Naive thymus-derived CD4-positive, alpha-beta T cell (primary cell): ENCODE results near the gene CUL3. TPM values are rescaled to one million over a fixed set of nuclear protein-coding genes. Genes with fewer than 3 reads are reported as not detected.

Experiments
- ATAC-seq: fragments of 150-1000 bp; cut with Tn5 transposase; 2 replicates; pipeline ENCODE4 v1.10.0; 2021; ENCODE audit warnings: mild to moderate bottlenecking, moderate library complexity
- CTCF ChIA-PET: fragments of 350-600 bp; sonication (Branson Sonifier 250); formaldehyde crosslinking; loops from one replicate; lab custom pipeline; 2021; ENCODE audit warnings: antibody characterized with exemption; lab: Charles Lee
- POLR2A ChIA-PET: fragments of 350-600 bp; sonication (Branson Sonifier 250); formaldehyde crosslinking; loops from one replicate; lab custom pipeline; 2021; ENCODE audit warnings: antibody characterized with exemption, inconsistent platforms; lab: Charles Lee
- DNase-seq, 9 donors: peaks; one replicate each; pipeline versions ENCODE4 v3.0.0 to v3.0.0-alpha.2; 2020 to 2022; ENCODE audit warnings: mixed read lengths in 1 of 9
- H3K27ac ChIP-seq: one replicate; pipeline ENCODE4 v1.7.0; 2013; ENCODE audit warnings: mild to moderate bottlenecking, low read depth, low read length, moderate library complexity
- H3K27me3 ChIP-seq, 2 donors: one replicate each; pipeline ENCODE4 v1.7.0; 2013; ENCODE audit warnings: low read length in 2 of 2, mild to moderate bottlenecking in 2 of 2, moderate library complexity in 2 of 2; ENCODE audit not compliant: control insufficient read depth in 2 of 2, insufficient read depth in 2 of 2
- H3K36me3 ChIP-seq, 3 experiments: 1 replicate in 2 of 3; 2 replicates in 1 of 3; pipeline ENCODE4 v1.7.0; 2013; ENCODE audit warnings: low read length in 3 of 3, mild to moderate bottlenecking in 3 of 3, moderate library complexity in 1 of 3; ENCODE audit not compliant: insufficient read depth in 3 of 3, control insufficient read depth in 2 of 3
- H3K4me1 ChIP-seq, 2 donors: one replicate each; pipeline ENCODE4 v1.7.0; 2013; ENCODE audit warnings: low read length in 2 of 2, mild to moderate bottlenecking in 2 of 2, moderate library complexity in 1 of 2; ENCODE audit not compliant: control insufficient read depth in 2 of 2, insufficient read depth in 2 of 2
- H3K4me3 ChIP-seq: 2 replicates; pipeline ENCODE4 v1.7.0; 2013; ENCODE audit warnings: mild to moderate bottlenecking, low read length
- H3K9me3 ChIP-seq, 3 experiments: 1 replicate in 2 of 3; 2 replicates in 1 of 3; pipeline ENCODE4 v1.7.0; 2013; ENCODE audit warnings: low read length in 3 of 3; ENCODE audit not compliant: control insufficient read depth in 2 of 3
- H3K27ac Mint-ChIP-seq, 9 donors: one replicate each; pipeline ENCODE4 v1.8.0; 2020 to 2022; ENCODE audit warnings: mixed read lengths in 9 of 9, mild to moderate bottlenecking in 8 of 9, moderate library complexity in 5 of 9, inconsistent platforms in 2 of 9
- H3K27me3 Mint-ChIP-seq, 5 donors: one replicate each; pipeline ENCODE4 v1.8.0; 2021 to 2022; ENCODE audit warnings: mixed read lengths in 5 of 5, mild to moderate bottlenecking in 1 of 5
- H3K36me3 Mint-ChIP-seq, 5 donors: one replicate each; pipeline ENCODE4 v1.8.0; 2020 to 2022; ENCODE audit warnings: mixed read lengths in 5 of 5, mild to moderate bottlenecking in 3 of 5, inconsistent platforms in 1 of 5
- H3K4me1 Mint-ChIP-seq, 7 donors: one replicate each; pipeline ENCODE4 v1.8.0; 2020 to 2022; ENCODE audit warnings: mixed read lengths in 7 of 7, mild to moderate bottlenecking in 3 of 7, inconsistent platforms in 1 of 7
- H3K4me3 Mint-ChIP-seq, 10 donors: one replicate each; pipeline ENCODE4 v1.8.0; 2020 to 2022; ENCODE audit warnings: mild to moderate bottlenecking in 10 of 10, mixed read lengths in 10 of 10, moderate library complexity in 6 of 10, inconsistent platforms in 2 of 10
- H3K9me3 Mint-ChIP-seq, 11 donors: one replicate each; pipeline ENCODE4 v1.8.0; 2020 to 2022; ENCODE audit warnings: mixed read lengths in 11 of 11, mild to moderate bottlenecking in 4 of 11, inconsistent platforms in 1 of 11, moderate library complexity in 1 of 11
- intact Hi-C, 2 donors: fragments of 100-400 bp; cut with micrococcal nuclease; formaldehyde crosslinking; loops; one replicate each; pipeline ENCODE4 v1.15.1; 2023
- polyA plus RNA-seq, 2 donors: library from polyadenylated mRNA; unstranded; fragments of 300-500 nt; fragmentation: Illumina TruSeq; gene quantifications; one replicate each; pipeline ENCODE4 v1.2.3, GENCODE V29; 2021
- total RNA-seq, 6 experiments: library from RNA in 5 of 6; stranded (reverse) in 5 of 6; gene quantifications; 1 replicate in 5 of 6; 2 replicates in 1 of 6; pipeline ENCODE4 v1.2.3 and lab custom pipeline; 2021 to 2026

Gene CUL3
- total and polyA plus RNA-seq, 7 experiments from 2014 or later = 21.4 to 97.0 (median 84.3) TPM

DNA sequence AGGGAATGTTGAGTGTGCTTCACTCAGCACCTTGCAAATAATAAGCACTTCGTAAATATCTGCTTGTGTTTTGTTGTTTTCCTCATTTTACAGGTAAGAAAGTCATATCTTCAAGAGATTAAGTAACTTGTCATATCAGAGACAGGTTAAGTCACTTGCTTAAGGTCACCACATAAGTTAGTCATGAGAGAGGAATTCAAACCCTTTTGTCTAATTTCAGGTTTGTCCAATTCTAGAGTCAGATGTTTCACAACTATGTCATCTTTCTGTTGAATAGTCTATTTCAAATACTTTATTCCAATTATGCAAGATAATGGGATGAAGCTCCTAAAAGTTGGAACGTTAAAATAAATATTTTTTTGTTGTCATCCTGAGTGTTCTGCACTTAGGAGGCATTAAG lies 13.5 kb upstream of the CUL3 start:
- Histone ChIP-seq H3K27ac (no peak overlapping the region), H3K9me3 (no peaks in the 10 kb centered on the region), H3K4me3 (no peak overlapping the region), H3K27me3 (no peaks in the 10 kb centered on the region), H3K36me3 (no peaks in the 10 kb centered on the region), H3K4me1 (no peaks in the 10 kb centered on the region)
- DNase-seq (no peak), ATAC-seq (no peak)
- peaks cover 0 to 11% (median 7%) of the 10 kb centered on the region in 5 donors for H3K27me3 Mint-ChIP-seq
- no peaks in the 10 kb centered on the region for H3K36me3 Mint-ChIP-seq
- peaks cover 0 to 15% (median 10%) of the 10 kb centered on the region in 7 donors for H3K4me1 Mint-ChIP-seq
- H3K9me3 Mint-ChIP-seq = no peaks in the 10 kb centered on the region
- no peak overlapping the region for H3K4me3 Mint-ChIP-seq
- CTCF ChIA-PET = no interaction called here
- POLR2A ChIA-PET = no interaction called here
- intact Hi-C loops = no loop called here
- no peak overlapping the region for H3K27ac Mint-ChIP-seq

DNA sequence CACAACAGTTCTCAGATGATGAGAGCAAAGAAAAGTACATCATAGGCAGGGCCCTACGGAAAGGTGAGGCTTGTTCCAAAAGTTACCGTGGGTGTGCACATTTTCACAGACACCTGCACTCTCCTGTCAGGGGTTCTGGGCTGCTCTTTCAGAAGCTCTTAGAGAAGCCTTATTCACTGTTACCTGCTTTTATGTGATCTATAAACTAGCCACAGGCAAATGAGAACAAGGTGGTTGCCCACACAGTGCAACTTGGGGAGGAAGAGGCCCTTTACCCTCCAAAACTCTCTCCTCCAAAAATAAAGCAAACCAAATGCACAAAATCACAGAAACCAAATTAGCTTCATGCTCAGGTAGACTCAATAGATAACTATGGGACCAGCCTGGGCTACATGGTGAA lies 11.1 kb upstream of the CUL3 start:
- Mint-ChIP-seq H3K36me3 (peaks cover 0 to 3% (median 0%) of the 10 kb centered on the region in 5 donors), H3K4me3 (no peak overlapping the region), H3K27me3 (peaks cover 0 to 7% (median 0%) of the 10 kb centered on the region in 5 donors), H3K4me1 (peaks cover 0 to 3% (median 0%) of the 10 kb centered on the region in 7 donors), H3K9me3 (no peaks in the 10 kb centered on the region), H3K27ac (no peak overlapping the region)
- no peaks in the 10 kb centered on the region for H3K36me3 ChIP-seq
- no peak overlapping the region for H3K4me3 ChIP-seq
- H3K9me3 ChIP-seq = no peaks in the 10 kb centered on the region
- no peaks in the 10 kb centered on the region for H3K27me3 ChIP-seq
- intact Hi-C loops = no loop called here
- H3K27ac ChIP-seq = no peak overlapping the region
- ChIA-PET POLR2A (no interaction called here), CTCF (no interaction called here)
- no peaks in the 10 kb centered on the region for H3K4me1 ChIP-seq
- DNase-seq (no peak), ATAC-seq (no peak)

DNA sequence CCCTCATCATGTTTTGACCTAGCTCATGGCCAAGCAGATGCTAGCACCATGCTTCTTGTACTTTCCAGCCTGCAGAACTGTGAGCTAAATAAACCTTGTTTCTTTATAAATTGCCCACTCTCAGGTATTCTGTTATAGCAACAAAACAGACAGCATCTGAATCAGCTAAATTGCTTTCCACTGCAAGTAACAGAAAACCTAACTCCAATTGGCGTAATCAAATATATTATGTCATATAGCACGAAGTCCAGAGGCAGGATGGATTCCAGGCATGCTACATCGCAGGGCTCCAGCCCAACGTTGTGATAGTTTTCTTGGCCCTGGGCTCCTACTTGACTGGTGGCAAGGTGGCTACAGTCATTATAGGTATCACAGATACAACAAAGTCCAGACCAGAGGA lies 10.4 kb upstream of the CUL3 start:
- no peak overlapping the region for H3K27ac ChIP-seq
- ATAC-seq = no peak
- H3K27me3 ChIP-seq = no peaks in the 10 kb centered on the region
- DNase-seq = no peak
- Mint-ChIP-seq H3K9me3 (no peaks in the 10 kb centered on the region), H3K4me1 (peaks cover 0 to 5% (median 0%) of the 10 kb centered on the region in 7 donors), H3K27me3 (peaks cover 0 to 7% (median 0%) of the 10 kb centered on the region in 5 donors), H3K27ac (no peak overlapping the region), H3K4me3 (no peak overlapping the region), H3K36me3 (peaks cover 0 to 3% (median 0%) of the 10 kb centered on the region in 5 donors)
- POLR2A ChIA-PET = no interaction called here
- CTCF ChIA-PET = interaction anchor here (0.9 kb wide), 1 partner anchor 10 kb away, joined by 3 read pairs; the partner anchor contains the start of gene CUL3
- no peak overlapping the region for H3K4me3 ChIP-seq
- no peaks in the 10 kb centered on the region for H3K4me1 ChIP-seq
- H3K36me3 ChIP-seq = no peaks in the 10 kb centered on the region
- no peaks in the 10 kb centered on the region for H3K9me3 ChIP-seq
- intact Hi-C loops = no loop called here

DNA sequence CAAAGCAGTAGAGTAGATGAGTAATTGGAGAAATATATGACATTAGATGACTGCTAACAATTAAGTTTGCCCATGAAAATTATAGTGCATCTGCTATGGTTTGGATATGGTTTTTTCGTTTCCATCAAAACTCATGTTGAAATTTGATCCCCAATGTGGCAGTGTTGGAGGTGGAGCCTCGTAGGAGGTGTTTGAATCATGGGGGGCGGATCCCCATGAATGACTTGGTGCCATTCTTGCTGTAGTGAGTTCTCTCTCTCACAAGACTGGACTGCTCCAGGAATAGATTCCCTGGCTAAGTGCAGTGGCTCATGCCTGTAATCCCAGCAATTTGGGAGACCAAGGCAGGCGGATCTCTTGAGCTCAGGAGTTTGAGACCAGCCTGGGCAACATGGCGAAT lies 9.7 kb upstream of the CUL3 start:
- H3K4me3 ChIP-seq = no peak overlapping the region
- POLR2A ChIA-PET = no interaction called here
- Mint-ChIP-seq H3K36me3 (peaks cover 0 to 3% (median 0%) of the 10 kb centered on the region in 5 donors), H3K9me3 (no peaks in the 10 kb centered on the region), H3K4me1 (peaks cover 0 to 5% (median 0%) of the 10 kb centered on the region in 7 donors), H3K4me3 (no peak overlapping the region), H3K27ac (no peak overlapping the region), H3K27me3 (peaks cover 0 to 7% (median 0%) of the 10 kb centered on the region in 5 donors)
- no peaks in the 10 kb centered on the region for H3K36me3 ChIP-seq
- CTCF ChIA-PET = interaction anchor here (0.9 kb wide), 1 partner anchor 9 kb away, joined by 3 read pairs; the partner anchor contains the start of gene CUL3
- H3K27me3 ChIP-seq = no peaks in the 10 kb centered on the region
- DNase-seq = no peak
- no peaks in the 10 kb centered on the region for H3K4me1 ChIP-seq
- no peak for ATAC-seq
- no peak overlapping the region for H3K27ac ChIP-seq
- intact Hi-C loops = no loop called here
- H3K9me3 ChIP-seq = no peaks in the 10 kb centered on the region

DNA sequence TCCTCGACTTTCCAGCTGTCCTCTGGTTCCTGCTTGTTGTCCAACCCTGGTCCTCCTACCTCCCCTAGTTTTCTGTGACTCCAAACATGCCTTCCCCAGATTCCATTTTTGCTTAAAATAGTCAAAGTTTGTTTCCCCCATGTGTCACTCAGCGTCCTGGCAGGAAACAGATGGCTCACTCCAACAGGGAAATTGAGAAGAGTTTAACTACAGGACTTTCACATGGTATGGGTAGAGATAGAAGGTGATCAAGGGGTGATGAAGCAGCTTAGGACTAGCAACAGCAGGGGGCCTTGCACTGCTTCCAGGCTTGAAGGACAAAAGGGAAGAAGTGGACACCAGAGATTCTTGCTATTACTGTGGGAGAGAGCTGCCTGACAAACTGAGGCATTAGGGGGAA lies 6.1 kb upstream of the CUL3 start:
- H3K27me3 ChIP-seq = no peaks in the 10 kb centered on the region
- POLR2A ChIA-PET = interaction anchor here (0.7 kb wide), 1 partner anchor 303 kb away, joined by 3 read pairs; no protein-coding TSS in a partner anchor
- no peak overlapping the region for H3K27ac ChIP-seq
- no peak for ATAC-seq
- Mint-ChIP-seq H3K4me1 (peaks cover 3 to 16% (median 4%) of the 10 kb centered on the region in 7 donors), H3K27ac (no peak overlapping the region), H3K36me3 (peaks cover 0 to 3% (median 0%) of the 10 kb centered on the region in 5 donors), H3K4me3 (no peak overlapping the region), H3K27me3 (no peaks in the 10 kb centered on the region), H3K9me3 (no peaks in the 10 kb centered on the region)
- CTCF ChIA-PET = interaction anchor here (0.7 kb wide), 1 partner anchor 47 kb away, joined by 3 read pairs; no protein-coding TSS in a partner anchor
- no peak for DNase-seq
- H3K4me1 ChIP-seq = peaks cover 0 to 4% of the 10 kb centered on the region in 2 donors
- intact Hi-C loops = no loop called here
- no peaks in the 10 kb centered on the region for H3K9me3 ChIP-seq
- no peaks in the 10 kb centered on the region for H3K36me3 ChIP-seq
- H3K4me3 ChIP-seq = no peak overlapping the region

DNA sequence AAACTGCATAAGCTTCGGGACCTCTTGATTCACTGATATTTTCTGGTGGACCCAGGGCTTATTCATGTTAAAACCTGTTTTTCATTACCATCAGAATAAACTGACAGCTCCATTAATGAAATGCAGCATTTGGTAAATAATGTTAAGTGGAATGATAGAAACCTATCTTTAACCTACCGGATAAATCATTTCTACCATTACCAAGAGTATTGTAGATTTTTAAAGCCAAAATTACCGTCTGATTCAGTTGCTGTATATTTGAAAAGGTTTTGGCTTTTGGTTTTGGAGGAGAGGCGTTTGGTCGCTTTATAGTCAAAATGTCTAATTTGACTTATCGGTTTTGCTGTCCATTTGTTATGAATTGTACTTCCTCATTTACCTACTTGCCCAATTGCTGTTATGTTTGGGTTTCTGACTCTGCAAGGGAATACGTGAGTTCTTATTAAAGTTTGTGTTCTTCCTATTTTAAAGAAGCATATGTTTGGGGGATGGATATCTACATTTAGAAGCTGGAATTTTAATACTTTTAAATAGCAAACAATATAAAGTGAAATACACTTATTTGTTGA lies 1.0 kb upstream of the CUL3 start:
- ChIA-PET CTCF (interaction anchor here (0.8 to 1.0 kb wide), 2 partner anchors 9 to 64 kb away, joined by 3 read pairs; no protein-coding TSS in a partner anchor), POLR2A (interaction anchor here (0.5 to 1.4 kb wide), 6 partner anchors 17 to 206 kb away, joined by 3 to 5 read pairs (median 4); no protein-coding TSS in a partner anchor)
- peak overlapping the region; percentile 77 for H3K4me3 ChIP-seq
- DNase-seq = no peak
- no peak for ATAC-seq
- peak overlapping the region; percentile 63 for H3K27ac ChIP-seq
- H3K27me3 ChIP-seq = no peaks in the 10 kb centered on the region
- Mint-ChIP-seq H3K27ac (peak overlapping the region; percentile 18 to 96 (median 93)), H3K27me3 (no peaks in the 10 kb centered on the region), H3K4me3 (peak overlapping the region; percentile 84 to 98 (median 95)), H3K9me3 (peaks cover 0 to 2% (median 0%) of the 10 kb centered on the region in 11 donors), H3K4me1 (peaks cover 6 to 43% (median 38%) of the 10 kb centered on the region in 7 donors), H3K36me3 (peaks cover 0 to 12% (median 4%) of the 10 kb centered on the region in 5 donors)
- intact Hi-C loops = loop anchor here (5.0 to 10.0 kb wide), 8 partner anchors 51 to 1724 kb away; partner anchors contain the start of genes DOCK10 (in 2 of the 2), ACSL3 (in 1 of the 2) and AP1S3 (in 1 of the 2)
- H3K9me3 ChIP-seq = no peaks in the 10 kb centered on the region
- H3K4me1 ChIP-seq = peaks cover 16 to 27% of the 10 kb centered on the region in 2 donors
- H3K36me3 ChIP-seq = no peaks in the 10 kb centered on the region
